Tibial artery (tissue), 4 donors: ENCODE results near the gene EPS8L3.
A peak's percentile ranks its signal among the peaks of the same experiment; 100 is the strongest.
"Not testable (repeated sequence)": the region's sequence is repeated elsewhere in the genome, so short reads cannot be mapped to it uniquely, and the experiment has no call there.

Source experiments
- DNase-seq, 2 donors: peaks; one replicate each; pipeline ENCODE4 v3.0.0-alpha.2; 2019
- H3K27ac ChIP-seq, 2 donors: fragments of 200-600 bp; sonication (generic) in 1 of 2; 1 replicate in 1 of 2; 2 replicates in 1 of 2; pipeline ENCODE4 v1.5.1; 2018 to 2019; ENCODE audit warnings: mild to moderate bottlenecking in 1 of 2
- H3K27me3 ChIP-seq, 2 donors: fragments of 200-600 bp; sonication (generic) in 1 of 2; one replicate each; pipeline versions ENCODE4 v1.5.1 to v1.6.0; 2016 to 2019
- H3K36me3 ChIP-seq, 3 donors: fragments of 200-600 bp; sonication (generic) in 2 of 3; one replicate each; pipeline ENCODE4 v1.5.1; 2016 to 2019; ENCODE audit warnings: mild to moderate bottlenecking in 2 of 3
- H3K4me1 ChIP-seq, 4 donors: fragments of 200-600 bp; sonication (generic) in 2 of 4; 1 replicate in 3 of 4; 2 replicates in 1 of 4; pipeline ENCODE4 v1.5.1; 2016 to 2019
- H3K4me3 ChIP-seq, 2 donors: fragments of 200-600 bp; sonication (generic) in 1 of 2; 1 replicate in 1 of 2; 2 replicates in 1 of 2; pipeline ENCODE4 v1.5.1; 2018 to 2019; ENCODE audit warnings: mild to moderate bottlenecking in 2 of 2
- H3K9me3 ChIP-seq, 3 donors: fragments of 200-600 bp; sonication (generic) in 1 of 3; one replicate each; pipeline ENCODE4 v1.5.1; 2016 to 2019
- intact Hi-C: fragments of 100-400 bp; cut with DNase I; formaldehyde crosslinking; loops from one replicate; pipeline ENCODE4 v1.15.0; 2023; ENCODE audit warnings: low total_unique reads
- TF ChIP-seq, protein P1 (sequence below), 2 experiments: fragments of 200-600 bp in 1 of 2; fragments of 450-650 bp in 1 of 2; IDR thresholded peaks; one replicate each; pipeline ENCODE4 v1.5.1; 2017 to 2019; ENCODE audit warnings: antibody characterized with exemption in 2 of 2, mild to moderate bottlenecking in 1 of 2, moderate library complexity in 1 of 2

Gene EPS8L3

GRCh38 chr1:109712321-109712864 is 51.3 kb downstream of the EPS8L3 start:
- no peaks in the 10 kb centered on the region for H3K4me1 ChIP-seq
- H3K27ac ChIP-seq, result no peak overlapping the region
- TF ChIP-seq, protein P1, sequence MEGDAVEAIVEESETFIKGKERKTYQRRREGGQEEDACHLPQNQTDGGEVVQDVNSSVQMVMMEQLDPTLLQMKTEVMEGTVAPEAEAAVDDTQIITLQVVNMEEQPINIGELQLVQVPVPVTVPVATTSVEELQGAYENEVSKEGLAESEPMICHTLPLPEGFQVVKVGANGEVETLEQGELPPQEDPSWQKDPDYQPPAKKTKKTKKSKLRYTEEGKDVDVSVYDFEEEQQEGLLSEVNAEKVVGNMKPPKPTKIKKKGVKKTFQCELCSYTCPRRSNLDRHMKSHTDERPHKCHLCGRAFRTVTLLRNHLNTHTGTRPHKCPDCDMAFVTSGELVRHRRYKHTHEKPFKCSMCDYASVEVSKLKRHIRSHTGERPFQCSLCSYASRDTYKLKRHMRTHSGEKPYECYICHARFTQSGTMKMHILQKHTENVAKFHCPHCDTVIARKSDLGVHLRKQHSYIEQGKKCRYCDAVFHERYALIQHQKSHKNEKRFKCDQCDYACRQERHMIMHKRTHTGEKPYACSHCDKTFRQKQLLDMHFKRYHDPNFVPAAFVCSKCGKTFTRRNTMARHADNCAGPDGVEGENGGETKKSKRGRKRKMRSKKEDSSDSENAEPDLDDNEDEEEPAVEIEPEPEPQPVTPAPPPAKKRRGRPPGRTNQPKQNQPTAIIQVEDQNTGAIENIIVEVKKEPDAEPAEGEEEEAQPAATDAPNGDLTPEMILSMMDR (IDR thresholded peaks at IDR 0.05), result no peak
- DNase-seq, result no peak
- peaks cover 0 to 6% (median 0%) of the 10 kb centered on the region in 3 donors for H3K36me3 ChIP-seq
- H3K27me3 ChIP-seq, result peaks cover 0 to 8% of the 10 kb centered on the region in 2 donors
- peaks cover 0 to 12% (median 0%) of the 10 kb centered on the region in 3 donors for H3K9me3 ChIP-seq
- intact Hi-C loops, result no loop called here
- H3K4me3 ChIP-seq, result peak overlapping the region; percentile 30 to 39

GRCh38 chr1:109711593-109712320 is 52.0 kb downstream of the EPS8L3 start, which contains the start of gene GSTM5:
Gene GSTM5 (plus strand): TSS chr1:109712251. CDS start chr1:109712313, 62 bp downstream.
- DNase-seq, intact Hi-C loops, H3K27ac ChIP-seq, H3K4me1 ChIP-seq, H3K36me3 ChIP-seq, H3K27me3 ChIP-seq: not testable (repeated sequence)
- peak within 1 kb of the TSS; percentile 30 to 39 for H3K4me3 ChIP-seq
- peaks cover 0 to 12% (median 0%) of the 10 kb centered on the region in 3 donors for H3K9me3 ChIP-seq

- H3K4me1 ChIP-seq, H3K4me3 ChIP-seq, H3K27ac ChIP-seq, intact Hi-C loops, DNase-seq, H3K27me3 ChIP-seq, H3K36me3 ChIP-seq: not testable (repeated sequence)
- H3K9me3 ChIP-seq, result peaks cover 0 to 12% (median 0%) of the 10 kb centered on the region in 3 donors
Measured at GRCh38 chr1:109709822-109710221, 53.9 kb downstream of the EPS8L3 start.

- H3K4me1 ChIP-seq, H3K36me3 ChIP-seq, intact Hi-C loops: not testable (repeated sequence)
Measured at GRCh38 chr1:109708949-109709348, 54.8 kb downstream of the EPS8L3 start.

GRCh38 chr1:109705411-109705810 is 58.3 kb downstream of the EPS8L3 start:
- Histone ChIP-seq H3K4me3 (no peak overlapping the region), H3K36me3 (peaks cover 0 to 6% (median 0%) of the 10 kb centered on the region in 3 donors), H3K9me3 (peaks cover 0 to 12% (median 3%) of the 10 kb centered on the region in 3 donors), H3K27me3 (no peaks in the 10 kb centered on the region), H3K4me1 (no peaks in the 10 kb centered on the region), H3K27ac (no peak overlapping the region)
- intact Hi-C loops, result no loop called here
- TF ChIP-seq, protein P1 (IDR thresholded peaks at IDR 0.05), result no peak
- no peak for DNase-seq

More at GRCh38 chr1:109708949-109709348, 54.8 kb downstream of the EPS8L3 start:
- not testable (repeated sequence) for H3K4me3 ChIP-seq, H3K27ac ChIP-seq, DNase-seq, H3K27me3 ChIP-seq
- peaks cover 0 to 12% (median 0%) of the 10 kb centered on the region in 3 donors for H3K9me3 ChIP-seq

DNA sequence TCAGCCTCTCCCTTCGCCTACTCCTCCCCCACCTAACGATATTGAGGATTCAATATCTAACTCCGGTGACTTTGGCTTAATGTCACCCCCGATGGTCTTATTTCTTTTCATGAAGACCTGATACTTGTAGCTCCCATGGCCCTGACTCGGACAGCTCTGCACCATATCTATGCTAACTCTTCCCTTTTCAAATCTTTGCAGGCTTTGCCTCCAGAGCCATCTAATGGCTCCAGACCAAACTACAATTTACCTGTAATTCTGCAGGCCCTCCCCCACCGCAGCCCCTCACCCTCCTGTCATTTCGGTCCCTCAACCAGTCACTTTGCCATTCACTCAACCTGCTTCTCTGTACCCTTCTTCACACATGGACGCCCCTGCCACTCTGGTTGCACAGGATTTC is 59.5 kb downstream of the EPS8L3 start:
- DNase-seq, result no peak
- H3K4me1 ChIP-seq, result no peaks in the 10 kb centered on the region
- no peaks in the 10 kb centered on the region for H3K27me3 ChIP-seq
- H3K9me3 ChIP-seq, result peaks cover 0 to 9% (median 3%) of the 10 kb centered on the region in 3 donors
- peaks cover 0 to 6% (median 0%) of the 10 kb centered on the region in 3 donors for H3K36me3 ChIP-seq
- intact Hi-C loops, result no loop called here
- TF ChIP-seq, protein P1 (IDR thresholded peaks at IDR 0.05), result no peak
- H3K4me3 ChIP-seq, result no peak overlapping the region
- no peak overlapping the region for H3K27ac ChIP-seq

DNA sequence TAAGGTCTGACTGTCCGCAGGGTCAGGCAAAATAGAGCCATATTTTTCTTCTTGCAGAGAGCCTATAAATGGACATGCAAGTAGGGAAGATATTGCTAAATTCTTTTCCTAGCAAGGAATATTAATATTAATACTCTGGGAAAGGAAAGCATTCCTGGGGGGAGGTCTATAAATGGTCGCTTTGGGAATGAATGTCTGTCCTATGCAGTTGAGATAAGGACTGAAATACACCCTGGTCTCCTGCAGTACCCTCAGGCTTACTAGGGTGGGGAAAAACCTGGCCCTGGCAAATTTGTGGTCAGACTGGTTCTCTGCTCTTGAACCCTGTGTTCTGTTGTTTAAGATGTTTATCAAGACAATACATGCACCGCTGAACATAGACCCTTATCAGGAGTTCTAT is 60.8 kb downstream of the EPS8L3 start:
- H3K4me3 ChIP-seq, H3K36me3 ChIP-seq, DNase-seq, H3K27me3 ChIP-seq, H3K27ac ChIP-seq, intact Hi-C loops, H3K4me1 ChIP-seq, H3K9me3 ChIP-seq: not testable (repeated sequence)
